GM12801 (cell line): ENCODE measurements around the gene LRMDA.

ENCODE experiments used
- CTCF ChIP-seq: IDR thresholded peaks from one replicate; pipeline ENCODE4 v1.5.1; 2011; ENCODE audit warnings: control low read depth; ENCODE audit not compliant: insufficient read length; ENCODE audit errors: extremely low read depth

Gene LRMDA

GRCh38 chr10:75403939-75404814, 27.2 kb upstream of the LRMDA start:
- no peak for TF ChIP-seq CTCF

GRCh38 chr10:75404815-75405597, 26.4 kb upstream of the LRMDA start:
- TF ChIP-seq CTCF = no peak

GRCh38 chr10:75405598-75406461, 25.6 kb upstream of the LRMDA start:
- no peak for TF ChIP-seq CTCF

GRCh38 chr10:75406462-75407223, 24.8 kb upstream of the LRMDA start:
- no peak for TF ChIP-seq CTCF

GRCh38 chr10:75407224-75407712, 24.2 kb upstream of the LRMDA start:
- no peak for TF ChIP-seq CTCF

- no peak for TF ChIP-seq CTCF
Measured at GRCh38 chr10:75407713-75408508, 23.5 kb upstream of the LRMDA start.
